Lower lobe of right lung (tissue), 2 donors: ENCODE data around the gene KRT86. TPM values are rescaled to one million over a fixed set of nuclear protein-coding genes. Genes with fewer than 3 reads are reported as not detected.
A peak's percentile ranks its signal among the peaks of the same experiment; 100 is the strongest.

Experiments used
- ATAC-seq, 2 donors: fragments of 200-7000 bp; cut with Tn5 transposase; one replicate each; pipeline ENCODE4 v1.9.1; 2020 to 2022; ENCODE audit warnings: mild to moderate bottlenecking in 2 of 2, moderate library complexity in 2 of 2
- DNase-seq: peaks from one replicate; pipeline ENCODE4 v3.0.0-alpha.2; 2020
- H3K27ac ChIP-seq: fragments of 200-600 bp; one replicate; pipeline ENCODE4 v1.8.0; 2022
- H3K27me3 ChIP-seq: fragments of 200-600 bp; one replicate; pipeline ENCODE4 v1.8.0; 2022; ENCODE audit warnings: low read depth
- H3K36me3 ChIP-seq: fragments of 200-600 bp; one replicate; pipeline ENCODE4 v1.8.0; 2022; ENCODE audit warnings: mild to moderate bottlenecking
- H3K4me1 ChIP-seq: fragments of 200-600 bp; one replicate; pipeline ENCODE4 v1.8.0; 2022
- H3K4me3 ChIP-seq: fragments of 200-600 bp; one replicate; pipeline ENCODE4 v1.8.0; 2022; ENCODE audit warnings: mild to moderate bottlenecking
- H3K9me3 ChIP-seq: fragments of 200-600 bp; one replicate; pipeline ENCODE4 v1.8.0; 2022
- CTCF ChIP-seq: fragments of 200-600 bp; IDR thresholded peaks from one replicate; pipeline ENCODE4 v1.8.0; 2022; ENCODE audit warnings: antibody characterized with exemption, mild to moderate bottlenecking
- intact Hi-C: fragments of 100-400 bp; cut with DNase I; formaldehyde crosslinking; loops from one replicate; pipeline ENCODE4 v1.11.0; 2022
- total RNA-seq: library from RNA; stranded (reverse); fragmentation: NEBNext Ultra II Directional; extraction: Animal tissue kit (Norgen Biotek cat#: 25700); gene quantifications from one replicate; pipeline ENCODE4 v1.2.1, GENCODE V29; 2021
- donor health status: DM: no; HTN: yes; CAD: no; lungs with severe emphysema.

The KRT86 gene
- total RNA-seq, 1 donor from 2014 or later = 0.74 TPM

GRCh38 chr12:52346593-52346992, 72.1 kb downstream of the KRT86 start:
- Histone ChIP-seq H3K36me3 (no peaks in the 10 kb centered on the region), H3K4me1 (peaks cover 7% of the 10 kb centered on the region), H3K9me3 (peaks cover 6% of the 10 kb centered on the region), H3K27ac (no peak overlapping the region), H3K4me3 (no peak overlapping the region), H3K27me3 (no peaks in the 10 kb centered on the region)
- ATAC-seq (peak; percentile 59 to 72), DNase-seq (no peak)
- TF ChIP-seq CTCF = no peak
- intact Hi-C loops = no loop called here

- Histone ChIP-seq H3K9me3 (peaks cover 6% of the 10 kb centered on the region), H3K4me1 (peaks cover 11% of the 10 kb centered on the region), H3K27me3 (no peaks in the 10 kb centered on the region), H3K36me3 (no peaks in the 10 kb centered on the region), H3K27ac (no peak overlapping the region), H3K4me3 (no peak overlapping the region)
- ATAC-seq = no peak
- no peak for TF ChIP-seq CTCF
- intact Hi-C loops = no loop called here
- DNase-seq = no peak
Observed at GRCh38 chr12:52347016-52347415, 72.6 kb downstream of the KRT86 start.

GRCh38 chr12:52347551-52348510, 73.4 kb downstream of the KRT86 start:
- no peak for ATAC-seq
- intact Hi-C loops = no loop called here
- peaks cover 6% of the 10 kb centered on the region for H3K9me3 ChIP-seq
- H3K36me3 ChIP-seq = no peaks in the 10 kb centered on the region
- H3K4me1 ChIP-seq = peaks cover 14% of the 10 kb centered on the region
- H3K27ac ChIP-seq = no peak overlapping the region
- DNase-seq = no peak
- no peaks in the 10 kb centered on the region for H3K27me3 ChIP-seq
- no peak overlapping the region for H3K4me3 ChIP-seq
- TF ChIP-seq CTCF = no peak

- TF ChIP-seq CTCF = no peak
- Histone ChIP-seq H3K27ac (no peak overlapping the region), H3K27me3 (no peaks in the 10 kb centered on the region), H3K4me1 (peaks cover 14% of the 10 kb centered on the region), H3K36me3 (no peaks in the 10 kb centered on the region), H3K4me3 (no peak overlapping the region), H3K9me3 (no peaks in the 10 kb centered on the region)
- intact Hi-C loops = no loop called here
- no peak for DNase-seq
- ATAC-seq = no peak
Observed at GRCh38 chr12:52349196-52349595, 74.8 kb downstream of the KRT86 start.

- no peak for TF ChIP-seq CTCF
- no peak for DNase-seq
- intact Hi-C loops = no loop called here
- no peak overlapping the region for H3K4me3 ChIP-seq
- H3K27me3 ChIP-seq = no peaks in the 10 kb centered on the region
- no peak for ATAC-seq
- no peaks in the 10 kb centered on the region for H3K9me3 ChIP-seq
- no peak overlapping the region for H3K27ac ChIP-seq
- no peaks in the 10 kb centered on the region for H3K36me3 ChIP-seq
- H3K4me1 ChIP-seq = peaks cover 14% of the 10 kb centered on the region
Observed at GRCh38 chr12:52350021-52350620, 75.7 kb downstream of the KRT86 start.
